GM18861 (cell line): ENCODE measurements around the gene TENT4B.

Source experiments
- ATAC-seq: cut with Tn5 transposase; IDR thresholded peaks from one replicate; pipeline ENCODE4 v1.9.1; 2021; ENCODE audit not compliant: unreplicated experiment

The TENT4B gene

DNA sequence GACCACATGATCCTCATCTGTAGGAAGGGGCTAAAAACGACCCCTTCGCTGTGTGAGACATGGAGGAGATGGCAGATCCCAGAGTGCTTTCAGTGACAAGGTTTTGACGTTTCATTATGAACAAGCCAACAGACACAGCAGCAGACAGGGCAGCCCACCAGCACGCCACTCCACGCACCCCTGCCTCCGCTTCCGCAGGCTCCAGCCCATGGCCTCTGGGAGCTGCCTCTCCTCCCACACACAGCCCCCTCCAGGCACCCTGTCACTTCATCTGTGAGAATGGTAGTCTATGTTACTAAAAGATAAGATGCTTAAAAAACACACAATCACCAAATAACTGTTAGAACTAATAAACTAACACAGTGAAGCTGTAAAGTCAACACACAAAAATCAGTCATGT is 101.0 kb downstream of the TENT4B start:
- no peak for ATAC-seq

DNA sequence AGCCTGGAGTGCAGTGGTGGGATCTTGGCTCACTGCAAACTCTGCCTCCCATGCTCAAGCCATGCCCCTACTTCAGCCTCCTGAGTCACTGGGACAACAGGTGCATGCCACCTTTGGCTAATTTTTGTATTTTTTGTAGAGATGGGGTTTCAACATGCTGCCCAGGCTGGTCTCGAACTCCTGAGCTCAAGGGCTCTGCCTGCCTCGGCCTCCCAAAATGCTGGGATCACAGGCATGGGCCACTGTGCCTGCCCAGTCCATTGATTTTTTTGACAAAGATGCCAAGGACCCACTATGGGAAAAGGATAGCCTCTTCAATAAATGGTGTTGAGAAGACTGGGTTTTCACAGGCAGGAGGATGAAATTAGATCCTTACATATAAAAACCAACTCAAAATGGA is 102.4 kb downstream of the TENT4B start:
- ATAC-seq, result no peak

DNA sequence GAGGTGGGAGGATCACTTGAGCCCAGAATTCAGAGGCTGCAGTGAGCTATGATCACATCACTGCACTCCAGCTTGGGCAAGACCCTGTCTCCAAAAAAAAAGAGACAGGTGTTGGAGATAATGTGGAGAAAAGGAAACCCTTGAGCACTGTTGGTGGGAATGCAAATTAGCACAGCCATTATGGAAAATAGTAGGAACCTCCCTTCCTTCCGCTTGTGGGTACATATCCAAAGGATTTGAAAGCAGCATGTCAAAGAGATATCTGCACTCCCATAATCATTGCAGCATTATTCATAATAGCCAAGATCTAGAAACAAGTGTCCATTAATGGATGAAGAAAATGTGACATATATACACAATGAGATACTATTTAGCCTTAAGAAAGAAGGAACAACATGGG is 103.5 kb downstream of the TENT4B start:
- no peak for ATAC-seq

DNA sequence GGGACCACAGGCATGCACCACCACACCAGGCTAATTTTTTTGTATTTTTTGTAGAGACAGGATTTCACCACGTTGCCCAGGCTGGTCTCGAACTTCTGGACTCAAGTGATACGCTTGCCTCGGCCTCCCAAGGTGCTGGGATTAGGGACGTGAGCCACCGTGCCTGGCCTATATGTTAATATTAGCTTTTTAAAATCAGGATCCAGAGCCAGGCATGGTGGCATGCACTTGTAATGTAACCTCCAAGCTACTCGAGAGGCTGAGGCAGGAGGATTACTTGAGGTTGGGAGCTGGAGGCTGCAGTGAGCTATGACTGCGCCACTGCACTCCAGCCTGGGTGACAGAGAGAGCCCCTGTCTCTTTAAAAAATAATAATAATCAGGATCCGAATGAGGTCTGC is 104.8 kb downstream of the TENT4B start:
- no peak for ATAC-seq

DNA sequence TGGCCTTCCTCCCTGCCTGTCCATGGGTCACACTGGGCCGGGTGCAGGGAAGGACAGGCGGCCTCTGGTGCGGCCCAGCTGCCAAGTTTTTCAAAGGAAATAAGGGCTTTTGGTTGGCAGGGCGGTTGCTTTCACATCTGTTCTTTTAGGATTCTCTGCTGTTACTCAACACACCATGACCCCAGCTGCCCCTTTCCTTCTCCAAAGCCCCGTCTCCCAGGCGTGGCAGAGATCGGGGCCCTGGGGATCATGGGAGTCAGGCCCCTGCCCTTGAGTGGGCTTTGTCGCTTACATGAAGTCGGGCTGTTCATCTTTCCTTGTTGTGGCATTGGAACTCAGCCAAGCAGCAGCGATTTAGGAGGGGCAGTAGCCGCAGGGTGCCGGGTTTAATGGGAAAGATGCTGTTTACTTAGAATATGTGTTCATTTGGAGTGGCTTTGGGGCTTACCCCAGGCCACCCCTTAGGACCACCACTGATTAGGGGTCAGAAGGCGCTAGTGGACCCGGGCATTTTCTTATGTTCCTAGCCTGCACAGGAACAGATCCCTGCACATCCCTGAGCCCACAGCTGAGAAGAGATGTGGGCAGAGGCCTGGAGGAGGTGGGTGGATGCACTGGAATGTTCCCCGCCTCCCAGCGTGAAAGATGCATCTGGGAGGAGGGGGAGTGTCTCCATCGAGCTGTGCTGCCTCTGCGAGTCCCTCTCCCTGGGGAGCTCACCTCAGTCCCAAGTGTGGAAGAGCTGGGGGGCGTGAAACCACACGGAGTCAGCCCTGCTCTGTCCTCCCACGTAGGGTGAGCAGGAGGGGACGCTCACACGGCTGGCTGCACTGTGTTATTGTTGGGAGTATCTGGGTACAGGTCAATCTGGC is 106.5 kb downstream of the TENT4B start:
- no peak for ATAC-seq

DNA sequence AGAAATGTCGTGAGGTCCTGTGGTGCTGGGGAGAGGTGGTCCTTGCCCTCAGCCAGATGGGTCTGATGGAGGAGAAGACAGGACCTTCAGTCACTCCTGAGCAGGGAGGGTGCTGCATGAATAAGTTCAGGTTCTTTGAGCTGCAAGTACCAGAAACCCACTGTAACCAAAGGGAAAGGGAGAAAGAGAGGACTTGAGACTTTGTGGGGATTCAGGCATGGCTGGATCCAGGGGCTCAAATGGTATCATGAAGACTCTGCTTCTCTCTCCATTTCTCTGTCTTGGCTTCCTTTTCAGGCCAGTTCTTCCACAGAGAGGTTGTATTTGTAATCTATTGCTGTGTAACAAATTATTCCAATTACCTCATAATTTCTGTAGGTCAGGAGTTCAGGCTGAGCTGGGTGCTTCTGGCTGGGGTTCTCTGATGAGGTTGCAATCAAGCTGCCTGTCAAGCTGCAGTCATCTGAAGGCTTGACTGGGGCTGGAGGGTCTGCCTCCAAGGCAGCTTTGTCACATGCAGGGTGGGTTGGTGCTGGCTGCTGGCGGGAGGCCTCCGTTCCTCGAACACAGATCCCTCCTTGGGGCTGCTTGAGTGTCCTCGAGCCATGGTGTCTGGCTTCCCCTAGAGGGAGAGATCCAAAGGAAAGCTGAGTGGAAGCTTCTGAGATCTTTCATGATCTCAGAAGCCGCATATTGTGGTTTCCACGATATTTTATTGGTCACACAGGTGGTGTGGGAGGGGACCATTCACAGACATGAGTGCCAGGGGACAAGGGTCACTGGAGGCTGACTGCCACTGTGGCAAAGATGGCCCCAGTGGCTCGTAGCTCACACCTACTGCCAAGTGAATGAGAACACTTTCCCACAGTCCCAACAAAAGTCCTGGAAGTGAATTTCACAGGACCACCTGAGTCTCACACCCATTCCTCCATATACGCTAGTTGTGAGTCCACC is 107.4 kb downstream of the TENT4B start:
- ATAC-seq, result no peak

DNA sequence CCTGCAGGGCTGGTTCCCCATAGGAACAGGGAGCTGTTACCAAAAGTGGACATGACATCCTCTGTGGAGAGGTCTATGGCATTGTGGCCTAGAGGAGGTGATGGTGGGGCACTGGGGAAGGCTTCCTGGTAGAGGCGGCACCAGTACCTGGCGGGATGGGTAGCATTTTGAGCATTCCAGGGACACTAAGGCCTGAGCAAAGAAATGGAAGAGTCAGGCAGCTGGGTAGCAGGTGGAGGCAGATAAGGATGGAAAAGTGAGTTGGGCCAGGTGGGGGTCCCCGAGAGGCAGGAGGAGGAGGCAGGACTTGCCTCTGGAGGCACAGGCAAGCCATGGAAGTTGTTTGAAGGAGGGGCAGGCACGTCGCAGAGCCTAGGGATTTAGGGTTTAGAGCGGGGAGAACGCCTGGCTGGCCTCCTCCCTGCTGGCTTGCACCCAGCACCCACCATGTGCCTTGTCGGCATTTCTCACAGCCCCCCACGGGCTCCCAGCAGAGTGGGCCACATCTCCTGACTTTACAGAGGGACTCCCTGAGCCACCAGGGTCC is 108.1 kb downstream of the TENT4B start:
- no peak for ATAC-seq

DNA sequence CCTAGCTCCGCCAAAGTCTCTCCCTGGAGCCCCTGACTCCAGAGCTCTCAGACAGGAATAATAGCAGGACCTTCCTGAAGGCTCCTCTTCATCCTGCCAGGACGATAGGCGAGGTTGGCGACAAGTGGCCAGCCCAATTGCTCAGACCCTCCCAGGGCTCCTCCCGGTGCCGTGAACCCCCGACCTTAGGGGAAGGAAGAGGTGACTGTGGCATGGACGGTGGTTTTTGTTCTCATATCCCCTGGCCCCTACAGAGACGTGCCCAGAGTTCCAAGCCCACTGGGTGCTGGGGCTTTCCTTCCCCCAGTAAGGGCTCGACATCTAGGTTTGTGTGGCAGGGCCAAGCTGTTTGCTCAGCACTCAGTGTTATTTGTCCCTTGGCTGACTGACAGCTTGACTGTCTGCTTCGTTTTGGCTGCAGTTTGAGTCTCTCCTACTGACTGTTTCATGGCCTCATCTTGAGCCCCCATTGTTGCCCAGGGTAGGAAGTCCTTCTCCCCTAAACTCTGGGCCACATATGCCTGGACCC is 108.7 kb downstream of the TENT4B start:
- ATAC-seq, result no peak

DNA sequence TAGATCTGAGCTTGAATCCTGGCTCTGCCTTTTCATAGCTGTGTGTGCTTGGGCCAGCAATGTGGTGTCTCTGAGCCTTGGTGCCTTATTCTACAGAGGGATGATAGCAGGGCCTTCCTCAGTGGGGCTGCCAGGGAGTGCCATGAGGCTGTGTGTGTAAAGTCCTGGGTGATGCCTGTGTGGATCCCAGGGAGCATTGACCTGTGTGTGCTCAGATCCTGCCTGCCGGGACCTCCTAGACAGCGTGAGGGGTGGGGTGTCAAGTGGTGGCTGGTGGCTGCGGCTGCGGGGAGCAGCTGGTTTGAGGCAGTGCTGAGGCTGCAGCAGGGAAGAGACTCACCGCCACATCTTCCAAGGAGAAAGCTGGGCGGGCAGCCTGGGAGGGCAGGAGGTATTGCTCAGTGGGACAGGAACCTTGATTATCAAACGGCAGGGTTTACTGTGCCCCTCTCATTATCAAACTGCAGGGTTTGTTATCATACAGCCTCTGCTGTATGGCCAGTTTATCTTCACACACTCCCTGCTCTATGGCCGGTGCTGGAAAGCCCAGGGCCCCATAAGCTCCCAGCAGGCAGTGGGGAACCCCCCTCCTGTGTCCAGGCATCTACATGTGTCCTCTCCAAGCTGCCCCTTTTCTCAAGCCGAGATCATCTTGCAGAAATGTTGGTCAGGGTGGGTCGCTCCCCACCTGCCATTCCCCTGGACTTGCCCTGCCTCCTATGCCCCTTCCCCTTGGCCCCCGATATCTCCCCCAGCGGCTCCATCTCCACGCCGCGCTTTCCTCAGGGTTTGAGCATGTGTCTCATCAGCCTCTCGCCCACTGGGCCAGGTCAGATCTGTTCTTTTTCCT is 110.2 kb downstream of the TENT4B start:
- ATAC-seq, result no peak

DNA sequence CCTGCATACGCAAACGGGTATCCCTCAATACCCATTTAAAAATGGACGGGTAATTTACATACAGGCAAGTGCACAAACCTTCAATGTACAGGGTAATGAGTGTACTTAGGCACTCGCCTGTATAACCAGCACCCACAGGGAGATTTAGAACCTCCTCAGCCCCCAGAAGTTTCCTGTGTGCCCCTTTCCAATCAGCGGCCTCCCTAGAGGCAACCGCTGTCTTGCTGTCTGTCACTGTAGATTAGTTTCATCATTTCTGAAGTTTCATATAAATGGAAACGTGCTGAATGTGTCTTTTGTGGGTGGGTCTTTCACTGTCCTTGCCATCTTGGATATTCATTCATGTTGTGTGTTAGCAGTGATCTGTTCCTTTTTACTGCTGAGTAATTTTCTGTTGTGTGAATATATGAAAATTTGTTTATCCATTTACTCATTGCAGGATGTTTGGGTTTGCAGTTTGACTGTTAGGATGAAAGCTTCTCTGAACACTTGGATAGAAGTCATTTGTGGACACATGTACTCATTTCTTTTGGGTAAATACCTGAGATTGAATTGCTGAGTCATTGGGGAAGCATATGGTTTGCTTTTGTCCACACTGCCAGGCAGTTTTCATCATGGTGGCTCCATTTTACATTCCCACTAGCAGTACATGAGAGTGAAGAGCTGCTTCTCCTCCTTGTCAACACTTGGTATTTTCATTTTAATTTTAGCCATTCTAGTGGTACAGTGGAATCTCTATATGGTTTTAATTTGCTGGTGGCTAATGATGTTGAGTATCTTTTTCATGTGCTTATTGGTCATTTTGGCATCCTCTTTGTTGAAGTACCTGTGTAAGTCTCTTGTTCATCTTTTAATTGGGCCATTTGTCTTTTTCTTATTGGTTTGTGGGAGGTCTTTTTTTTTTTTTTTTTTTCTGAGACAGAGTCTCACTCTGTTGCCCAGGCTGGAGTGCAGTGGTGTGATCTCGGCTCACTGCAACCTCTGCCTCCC is 111.1 kb downstream of the TENT4B start:
- peak; percentile 30 for ATAC-seq

DNA sequence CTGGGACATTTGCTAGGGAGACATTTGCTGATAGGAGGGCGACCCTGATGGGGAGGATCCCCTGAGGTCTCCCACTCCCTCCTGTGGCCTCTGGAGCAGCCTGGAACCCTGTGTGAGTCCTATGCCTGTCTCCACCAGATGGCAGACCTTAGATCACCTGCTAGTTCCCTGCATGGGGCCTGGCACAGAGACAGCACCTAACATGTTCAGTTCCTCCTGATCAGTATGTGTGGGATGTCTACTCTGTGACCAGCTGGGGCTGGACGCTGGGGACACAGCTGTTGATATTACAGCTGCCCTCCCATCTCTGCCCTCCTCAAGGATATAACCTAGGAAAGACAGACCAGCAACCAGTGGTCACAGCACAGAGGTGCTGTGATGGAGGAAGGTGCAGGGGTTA is 112.2 kb downstream of the TENT4B start:
- peak; percentile 23 for ATAC-seq

DNA sequence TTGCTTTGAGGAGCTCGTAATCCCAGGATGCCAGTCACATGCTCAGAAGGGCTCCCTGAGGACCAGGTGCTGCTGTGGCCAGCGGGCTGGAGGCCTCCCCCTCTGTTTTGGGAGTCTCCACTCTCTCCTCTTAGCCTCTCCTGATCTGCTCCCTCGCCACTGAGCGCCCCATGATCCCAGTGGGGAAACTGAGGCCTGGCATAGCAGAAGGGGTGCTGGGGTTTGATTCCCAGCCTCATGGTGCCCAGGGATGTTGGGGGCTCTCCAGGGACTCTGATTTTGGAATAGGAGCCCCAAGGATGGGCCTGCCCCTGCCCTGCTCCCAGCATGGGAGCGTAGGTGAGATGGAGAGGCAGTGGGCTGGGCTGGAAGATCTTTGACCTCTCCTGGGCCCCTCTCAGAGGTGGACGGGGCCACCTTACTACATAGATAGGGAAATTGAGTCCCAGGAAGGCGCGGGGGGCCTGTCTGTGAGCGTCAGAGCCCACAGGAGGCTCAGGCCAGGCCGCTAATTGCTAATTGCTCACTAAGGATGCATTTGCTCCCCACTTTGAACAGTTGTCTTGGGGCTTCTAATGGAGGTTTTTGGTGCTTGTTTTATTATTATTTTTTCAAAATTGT is 112.7 kb downstream of the TENT4B start:
- ATAC-seq, result no peak

DNA sequence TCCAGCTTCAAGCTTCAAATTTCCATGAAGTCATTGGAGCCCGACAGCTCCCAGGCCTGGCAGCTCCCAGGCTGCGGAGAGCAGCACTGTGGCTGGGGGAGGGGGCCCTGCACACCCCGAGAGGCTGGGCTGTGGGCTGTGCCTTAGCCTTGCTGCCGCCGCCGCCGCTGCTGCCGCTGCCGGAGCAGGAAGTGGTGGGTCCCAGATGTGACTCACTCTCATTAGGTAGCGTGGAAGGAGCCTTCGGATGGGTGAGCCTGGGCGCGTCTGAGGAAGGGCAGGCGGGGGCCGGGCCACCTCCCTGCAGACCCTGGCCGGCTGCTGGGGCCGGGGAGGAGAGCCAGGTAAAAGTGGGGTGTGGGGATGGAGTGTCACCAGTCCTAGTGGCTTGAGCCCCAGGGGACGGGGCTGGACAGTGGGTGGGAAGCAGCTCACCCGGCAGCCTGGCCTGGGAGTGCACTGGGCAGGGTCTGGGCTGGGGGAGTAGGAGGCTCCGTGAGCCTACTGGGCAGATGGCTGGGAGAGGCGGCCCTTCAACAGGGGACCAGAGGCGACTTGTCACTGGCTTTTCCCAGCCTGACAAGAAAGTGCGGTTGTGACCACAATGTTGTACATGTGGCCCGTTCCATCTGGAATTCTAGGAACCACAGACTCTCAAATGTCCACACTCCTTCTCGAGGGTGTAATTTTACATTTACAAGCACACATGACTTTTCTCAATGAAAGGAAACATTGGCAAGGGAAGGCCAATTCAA is 113.4 kb downstream of the TENT4B start, which contains the start of gene ADCY7:
Gene ADCY7 (plus strand): TSS at position 215 of the 755 bp plus-strand sequence. CDS start 21,629 bp downstream, outside the sequence.
- peak; percentile 72 for ATAC-seq

DNA sequence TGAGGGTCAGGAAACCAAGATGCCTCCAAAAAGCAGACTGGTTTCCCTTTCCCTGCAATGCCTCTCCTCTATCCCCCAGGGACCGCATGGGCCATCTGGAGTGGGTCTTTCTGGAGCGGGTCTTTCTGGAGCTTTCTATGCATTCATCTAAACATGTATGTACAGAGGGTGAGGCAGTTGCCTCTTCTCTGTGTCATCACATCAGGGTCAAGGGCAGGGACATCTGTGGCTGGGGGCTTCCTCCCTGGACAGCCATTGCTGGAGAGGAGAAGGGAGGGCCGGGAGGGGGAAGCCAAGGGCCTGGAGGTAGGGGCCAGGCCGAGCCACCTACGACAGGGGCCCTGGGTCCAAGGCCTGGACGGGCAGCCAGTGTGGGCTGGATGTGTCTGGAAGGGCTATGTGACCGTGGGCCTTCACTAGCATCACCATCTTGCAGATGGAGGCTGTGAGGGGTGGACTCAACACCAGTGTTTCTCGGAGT is 114.1 kb downstream of the TENT4B start:
- ATAC-seq, result no peak

DNA sequence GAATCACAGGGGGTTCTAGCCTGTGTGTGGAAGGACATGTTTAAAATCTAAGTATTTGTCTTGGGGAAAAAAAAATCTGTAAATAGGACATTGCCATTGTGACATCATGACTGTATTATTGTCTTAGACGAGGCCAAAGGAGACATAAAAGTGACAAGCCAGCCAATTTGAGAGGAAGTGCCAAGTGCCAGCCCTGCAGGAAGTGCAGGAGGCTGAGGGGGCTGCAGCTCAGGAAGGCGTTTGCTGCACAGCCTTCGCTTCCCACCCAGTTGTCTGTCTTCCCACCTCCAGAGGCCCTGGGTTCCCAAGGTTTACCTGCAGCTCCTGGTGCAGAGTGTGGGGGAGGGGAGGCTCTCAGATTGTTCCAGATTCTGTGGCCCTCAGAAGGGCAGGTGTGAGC is 114.5 kb downstream of the TENT4B start:
- no peak for ATAC-seq

DNA sequence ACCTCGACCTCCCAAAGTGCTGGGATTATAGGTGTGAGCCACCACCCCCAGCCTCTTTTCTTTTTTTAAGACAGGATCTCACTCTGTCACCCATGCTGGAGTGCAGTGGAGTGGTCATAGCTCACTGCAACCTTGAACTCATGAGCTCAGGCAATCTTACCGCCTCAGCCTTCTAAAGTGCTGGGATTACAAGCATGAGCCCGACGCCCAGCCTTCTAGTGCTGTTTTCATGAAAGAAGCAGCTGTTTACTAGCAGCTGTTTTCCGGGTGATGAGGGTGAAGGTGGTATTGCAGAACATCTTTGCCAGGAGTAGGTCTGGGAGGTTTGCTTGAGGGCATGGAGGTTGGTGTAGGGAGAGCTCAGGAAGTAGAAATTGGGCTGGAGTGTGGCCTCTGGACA is 115.2 kb downstream of the TENT4B start:
- no peak for ATAC-seq

DNA sequence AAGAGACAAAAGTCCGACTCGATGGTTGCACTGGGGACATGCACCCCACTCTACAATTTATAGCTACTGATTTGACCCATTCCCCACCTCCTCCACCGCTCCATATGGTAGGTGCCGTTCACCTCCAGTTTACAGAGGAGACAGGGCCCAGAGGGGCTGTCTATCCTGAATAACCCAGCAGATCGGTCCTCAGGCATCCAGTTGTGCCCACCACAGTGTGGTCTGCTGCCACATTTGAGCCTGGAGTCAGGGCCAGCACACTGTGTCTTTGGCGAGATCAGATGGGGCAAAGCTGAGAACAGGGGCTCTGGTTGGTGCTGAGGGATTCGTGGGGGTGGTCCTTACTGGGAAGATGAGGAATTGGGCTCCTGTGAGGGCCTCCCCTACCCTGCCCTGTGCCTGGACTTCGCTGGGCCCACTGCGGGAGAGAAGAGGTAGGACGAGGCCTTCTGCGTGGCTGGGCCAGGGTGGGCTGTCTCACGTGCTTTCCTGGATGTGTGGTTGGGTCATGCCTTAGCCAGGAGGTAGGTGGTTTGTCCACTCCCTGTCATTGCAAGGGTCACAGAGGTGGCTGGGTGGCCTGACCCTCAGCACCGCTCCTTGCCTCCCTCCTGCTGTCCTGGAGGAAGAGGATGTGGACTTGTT is 116.1 kb downstream of the TENT4B start:
- no peak for ATAC-seq
